Karpas-422 (cell line): ENCODE measurements around the gene CHMP4B. TPM values are rescaled to one million over a fixed set of nuclear protein-coding genes. Genes with fewer than 3 reads are reported as not detected.

ENCODE experiments used
- DNase-seq: peaks from one replicate; pipeline ENCODE4 v3.0.0-alpha.2; 2015
- H2AFZ ChIP-seq: fragments of 200-600 bp; sonication (generic); 2 replicates; pipeline ENCODE4 v1.6.1; 2014; ENCODE audit warnings: antibody characterized with exemption, low read length, mixed read lengths
- H3K27ac ChIP-seq: fragments of 200-600 bp; sonication (generic); 2 replicates; pipeline ENCODE4 v1.5.1; 2014; ENCODE audit warnings: mild to moderate bottlenecking, low read length, moderate library complexity
- H3K27me3 ChIP-seq: fragments of 200-600 bp; sonication (generic); 2 replicates; pipeline ENCODE4 v1.6.1; 2014; ENCODE audit warnings: low read length, mixed read lengths
- H3K36me3 ChIP-seq: fragments of 200-600 bp; sonication (generic); 2 replicates; pipeline ENCODE4 v1.6.1; 2014; ENCODE audit warnings: low read length, mixed read lengths; ENCODE audit not compliant: insufficient read depth
- H3K4me1 ChIP-seq: fragments of 200-600 bp; sonication (generic); 2 replicates; pipeline ENCODE4 v1.6.1; 2014; ENCODE audit warnings: mild to moderate bottlenecking, low read length, mixed read lengths
- H3K4me2 ChIP-seq: fragments of 200-600 bp; sonication (generic); 2 replicates; pipeline ENCODE4 v1.6.1; 2014; ENCODE audit warnings: low read length, low read depth, mild to moderate bottlenecking; ENCODE audit not compliant: poor library complexity, severe bottlenecking
- H3K4me3 ChIP-seq: fragments of 200-600 bp; sonication (generic); 2 replicates; pipeline ENCODE4 v1.5.1; 2014; ENCODE audit warnings: mild to moderate bottlenecking, antibody characterized with exemption, low read length, mixed read lengths
- H3K79me2 ChIP-seq: fragments of 200-600 bp; sonication (generic); 2 replicates; pipeline ENCODE4 v1.6.1; 2014; ENCODE audit warnings: mild to moderate bottlenecking, low read length, mixed read lengths
- H3K9ac ChIP-seq: fragments of 200-600 bp; sonication (generic); 2 replicates; pipeline ENCODE4 v1.6.0; 2014; ENCODE audit warnings: low read length
- H3K9me2 ChIP-seq: fragments of 200-600 bp; sonication (generic), shearing (Covaris generic); replicated peaks from 2 replicates; pipeline ENCODE4 v1.6.0; 2014; ENCODE audit warnings: mild to moderate bottlenecking, low read length, moderate library complexity; ENCODE audit not compliant: insufficient read depth
- H3K9me3 ChIP-seq: fragments of 300-700, 200-600 bp; sonication (generic); 2 replicates; pipeline ENCODE4 v1.6.1; 2014; ENCODE audit warnings: low read length, mixed read lengths
- H4K20me1 ChIP-seq: fragments of 200-600 bp; sonication (generic); 2 replicates; pipeline ENCODE4 v1.6.1; 2014; ENCODE audit warnings: mild to moderate bottlenecking, antibody characterized with exemption, low read length, low read depth; ENCODE audit not compliant: insufficient read depth
- total RNA-seq: library from RNA; depleted of rRNA; stranded (reverse); fragments of >200 nt; shearing (Covaris generic); gene quantifications from 2 replicates; pipeline ENCODE4 v1.2.3, GENCODE V29; 2014; ENCODE audit warnings: low replicate concordance

The CHMP4B gene
- total RNA-seq, 1 experiment from 2014 or later: 33.8 TPM

GRCh38 chr20:33859751-33860150, 48.6 kb downstream of the CHMP4B start:
- peaks cover 3% of the 10 kb centered on the region for H3K36me3 ChIP-seq
- H3K4me1 ChIP-seq: no peaks in the 10 kb centered on the region
- no peak overlapping the region for H3K4me2 ChIP-seq
- H3K9ac ChIP-seq: no peak overlapping the region
- no peaks in the 10 kb centered on the region for H4K20me1 ChIP-seq
- H3K27ac ChIP-seq: no peak overlapping the region
- H3K9me2 ChIP-seq: no peaks in the 10 kb centered on the region
- no peak for DNase-seq
- H3K27me3 ChIP-seq: no peaks in the 10 kb centered on the region
- no peak overlapping the region for H3K4me3 ChIP-seq
- H2AFZ ChIP-seq: no peak overlapping the region
- no peaks in the 10 kb centered on the region for H3K79me2 ChIP-seq
- H3K9me3 ChIP-seq: no peaks in the 10 kb centered on the region

- Histone ChIP-seq H4K20me1 (no peaks in the 10 kb centered on the region), H3K4me2 (no peak overlapping the region), H3K79me2 (no peaks in the 10 kb centered on the region), H3K36me3 (no peaks in the 10 kb centered on the region), H3K9ac (no peak overlapping the region), H3K4me3 (no peak overlapping the region), H2AFZ (no peak overlapping the region), H3K9me3 (no peaks in the 10 kb centered on the region), H3K27me3 (no peaks in the 10 kb centered on the region), H3K27ac (no peak overlapping the region), H3K4me1 (no peaks in the 10 kb centered on the region), H3K9me2 (no peaks in the 10 kb centered on the region)
- no peak for DNase-seq
These were observed 50.3 kb downstream of the CHMP4B start for GRCh38 chr20:33861458-33861857.

- peak; percentile 78 for DNase-seq
- H3K4me3 ChIP-seq: no peak overlapping the region
- H3K27ac ChIP-seq: no peak overlapping the region
- H3K36me3 ChIP-seq: no peaks in the 10 kb centered on the region
- H3K27me3 ChIP-seq: no peaks in the 10 kb centered on the region
- H2AFZ ChIP-seq: no peak overlapping the region
- no peaks in the 10 kb centered on the region for H4K20me1 ChIP-seq
- H3K9me3 ChIP-seq: no peaks in the 10 kb centered on the region
- H3K9me2 ChIP-seq: no peaks in the 10 kb centered on the region
- no peaks in the 10 kb centered on the region for H3K79me2 ChIP-seq
- H3K4me2 ChIP-seq: no peak overlapping the region
- H3K9ac ChIP-seq: no peak overlapping the region
- no peaks in the 10 kb centered on the region for H3K4me1 ChIP-seq
These were observed 51.7 kb downstream of the CHMP4B start for GRCh38 chr20:33862709-33863403.

DNA sequence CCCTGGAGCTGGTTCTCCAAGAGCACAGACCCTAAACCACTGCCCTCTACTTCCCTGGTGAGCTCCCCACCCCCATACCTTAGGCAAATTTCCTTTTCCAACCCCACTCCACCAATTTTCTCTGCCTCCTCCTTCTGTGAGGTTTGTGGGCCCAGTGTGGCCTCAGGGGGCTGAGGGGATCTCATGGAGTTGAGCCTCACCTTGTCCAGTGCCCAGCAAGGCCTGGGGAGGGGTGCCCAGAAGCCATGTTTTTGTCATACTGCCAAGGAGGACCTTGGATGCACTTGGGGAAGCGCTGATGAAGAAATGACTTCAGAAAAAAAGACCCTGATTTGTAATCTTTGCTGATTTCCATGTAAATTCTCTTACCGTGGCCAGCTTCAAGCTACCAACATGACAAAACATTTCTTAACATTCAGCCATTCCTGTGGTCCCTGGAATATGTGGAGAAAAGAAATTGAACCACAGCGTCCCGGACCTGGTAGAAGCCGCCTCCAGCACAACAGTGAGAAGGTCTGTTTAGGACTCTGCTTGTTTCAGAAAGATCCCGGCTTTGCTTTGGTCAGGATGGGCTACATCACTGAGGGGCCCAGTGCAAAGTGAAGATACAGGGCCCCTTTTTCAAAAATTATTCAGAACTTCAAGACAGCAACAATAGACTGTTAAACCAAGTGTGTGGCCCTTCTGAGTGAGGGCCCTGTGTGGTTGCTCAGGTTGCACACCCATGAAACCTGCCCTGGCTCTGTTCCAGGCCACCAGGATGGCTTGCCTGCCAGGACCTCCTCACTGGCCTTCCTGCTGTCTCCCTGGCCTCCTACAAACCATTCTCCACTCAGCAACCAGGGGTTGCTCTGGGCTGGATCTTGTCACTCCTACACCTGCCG, 52.5 kb downstream of the CHMP4B start:
- Histone ChIP-seq H3K9ac (no peak overlapping the region), H3K36me3 (no peaks in the 10 kb centered on the region), H3K4me1 (no peaks in the 10 kb centered on the region), H2AFZ (no peak overlapping the region), H3K27ac (no peak overlapping the region), H3K4me3 (no peak overlapping the region), H3K79me2 (no peaks in the 10 kb centered on the region), H4K20me1 (no peaks in the 10 kb centered on the region), H3K27me3 (no peaks in the 10 kb centered on the region), H3K9me3 (no peaks in the 10 kb centered on the region), H3K4me2 (no peak overlapping the region), H3K9me2 (no peaks in the 10 kb centered on the region)
- DNase-seq: no peak

- no peak overlapping the region for H3K27ac ChIP-seq
- no peaks in the 10 kb centered on the region for H3K27me3 ChIP-seq
- no peaks in the 10 kb centered on the region for H3K4me1 ChIP-seq
- no peaks in the 10 kb centered on the region for H4K20me1 ChIP-seq
- no peak overlapping the region for H3K4me3 ChIP-seq
- no peak overlapping the region for H3K9ac ChIP-seq
- no peaks in the 10 kb centered on the region for H3K36me3 ChIP-seq
- no peak for DNase-seq
- no peaks in the 10 kb centered on the region for H3K9me2 ChIP-seq
- H3K9me3 ChIP-seq: no peaks in the 10 kb centered on the region
- H3K4me2 ChIP-seq: no peak overlapping the region
- H2AFZ ChIP-seq: no peak overlapping the region
- H3K79me2 ChIP-seq: no peaks in the 10 kb centered on the region
These were observed 53.3 kb downstream of the CHMP4B start for GRCh38 chr20:33864324-33864963.

DNA sequence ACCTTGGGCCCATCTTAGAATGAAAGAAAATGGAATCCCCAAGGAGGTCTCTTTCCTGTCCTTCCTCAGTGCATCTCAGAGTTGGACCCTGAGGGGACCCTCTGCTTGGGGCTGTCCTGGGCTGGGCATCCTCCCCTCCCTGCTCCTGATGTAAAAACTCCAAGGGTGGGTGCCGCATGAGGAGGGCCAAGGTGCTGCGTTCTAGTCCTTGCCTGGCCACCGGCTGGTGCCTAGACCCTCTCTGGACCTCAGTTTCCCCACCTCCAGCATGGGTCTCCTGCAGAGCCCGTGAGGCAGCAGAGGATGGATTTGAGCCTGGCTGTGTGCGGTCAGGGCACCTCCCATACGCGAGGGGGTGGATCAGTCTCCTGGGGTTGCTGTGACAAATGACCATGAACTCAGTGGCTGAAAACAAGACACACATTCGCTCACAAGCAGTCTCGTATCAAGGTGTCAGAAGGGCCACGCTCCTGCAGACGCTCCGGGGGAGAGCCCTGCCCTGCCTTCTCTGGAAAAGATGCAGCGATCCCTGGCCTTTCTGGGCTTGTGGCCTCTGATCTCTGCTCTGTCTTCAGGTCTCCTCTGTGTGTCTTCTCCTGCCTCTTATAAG, 54.7 kb downstream of the CHMP4B start:
- Histone ChIP-seq H3K36me3 (no peaks in the 10 kb centered on the region), H4K20me1 (no peaks in the 10 kb centered on the region), H2AFZ (no peak overlapping the region), H3K9me3 (no peaks in the 10 kb centered on the region), H3K4me2 (no peak overlapping the region), H3K27ac (no peak overlapping the region), H3K4me1 (no peaks in the 10 kb centered on the region), H3K9me2 (no peaks in the 10 kb centered on the region), H3K9ac (no peak overlapping the region), H3K27me3 (no peaks in the 10 kb centered on the region), H3K79me2 (no peaks in the 10 kb centered on the region), H3K4me3 (no peak overlapping the region)
- DNase-seq: no peak

GRCh38 chr20:33866398-33867100, 55.4 kb downstream of the CHMP4B start:
- H3K27ac ChIP-seq: no peak overlapping the region
- no peaks in the 10 kb centered on the region for H3K36me3 ChIP-seq
- no peaks in the 10 kb centered on the region for H3K79me2 ChIP-seq
- H4K20me1 ChIP-seq: no peaks in the 10 kb centered on the region
- H3K4me3 ChIP-seq: no peak overlapping the region
- H2AFZ ChIP-seq: no peak overlapping the region
- no peak overlapping the region for H3K9ac ChIP-seq
- H3K4me1 ChIP-seq: no peaks in the 10 kb centered on the region
- no peaks in the 10 kb centered on the region for H3K9me2 ChIP-seq
- DNase-seq: no peak
- no peak overlapping the region for H3K4me2 ChIP-seq
- no peaks in the 10 kb centered on the region for H3K27me3 ChIP-seq
- H3K9me3 ChIP-seq: no peaks in the 10 kb centered on the region
